Activated CD4-positive, alpha-beta T cell treated with anti-CD3 and anti-CD28 coated beads for 24 hours (primary cell): Measurements from ENCODE around the gene BTBD16.

Source experiments
- DNase-seq, 2 donors: peaks; one replicate each; pipeline ENCODE4 v3.0.0-alpha.2; 2020; ENCODE audit warnings: low read depth in 2 of 2

BTBD16 gene

GRCh38 chr10:122343135-122343800, 72.2 kb downstream of the BTBD16 start:
- no peak for DNase-seq

GRCh38 chr10:122343936-122344335, 72.8 kb downstream of the BTBD16 start:
- no peak for DNase-seq

GRCh38 chr10:122344741-122345258, 73.7 kb downstream of the BTBD16 start:
- no peak for DNase-seq

GRCh38 chr10:122346326-122346950, 75.3 kb downstream of the BTBD16 start:
- no peak for DNase-seq

GRCh38 chr10:122347170-122347841, 76.2 kb downstream of the BTBD16 start:
- no peak for DNase-seq

GRCh38 chr10:122348512-122348911, 77.4 kb downstream of the BTBD16 start:
- DNase-seq = no peak

GRCh38 chr10:122348935-122349361, 77.9 kb downstream of the BTBD16 start:
- no peak for DNase-seq

GRCh38 chr10:122349758-122350369, 78.8 kb downstream of the BTBD16 start:
- DNase-seq = no peak

GRCh38 chr10:122350893-122351292, 79.8 kb downstream of the BTBD16 start:
- no peak for DNase-seq

GRCh38 chr10:122352817-122353525, 81.9 kb downstream of the BTBD16 start:
- no peak for DNase-seq

GRCh38 chr10:122354383-122354782, 83.3 kb downstream of the BTBD16 start:
- DNase-seq = no peak

GRCh38 chr10:122357685-122358084, 86.6 kb downstream of the BTBD16 start:
- DNase-seq = no peak

- no peak for DNase-seq
Measured at GRCh38 chr10:122359621-122360020, 88.5 kb downstream of the BTBD16 start.

- DNase-seq = no peak
Measured at GRCh38 chr10:122361046-122361445, 90.0 kb downstream of the BTBD16 start.

- no peak for DNase-seq
Measured at GRCh38 chr10:122362031-122362592, 91.0 kb downstream of the BTBD16 start.

GRCh38 chr10:122362621-122363020, 91.5 kb downstream of the BTBD16 start:
- no peak for DNase-seq

GRCh38 chr10:122363311-122363710, 92.2 kb downstream of the BTBD16 start:
- DNase-seq = no peak

- no peak for DNase-seq
Measured at GRCh38 chr10:122363722-122364463, 92.8 kb downstream of the BTBD16 start.

- DNase-seq = no peak
Measured at GRCh38 chr10:122368502-122369254, 97.6 kb downstream of the BTBD16 start.

- no peak for DNase-seq
Measured at GRCh38 chr10:122373108-122373507, 102.0 kb downstream of the BTBD16 start.
